Measurements from ENCODE around the gene EPGN. TPM values are rescaled to one million over a fixed set of nuclear protein-coding genes. Genes with fewer than 3 reads are reported as not detected.
A peak's percentile ranks its signal among the peaks of the same experiment; 100 is the strongest.

The EPGN gene
- total RNA-seq, 1 donor from 2014 or later, result not detected

- Mint-ChIP-seq H3K9me3 (ENCODE audit: unreplicated experiment) (no peaks in the 10 kb centered on the region), H3K4me1 (ENCODE audit: unreplicated experiment) (no peaks in the 10 kb centered on the region), H3K36me3 (ENCODE audit: low read depth, unreplicated experiment) (no peaks in the 10 kb centered on the region), H3K4me3 (ENCODE audit: unreplicated experiment) (no peak overlapping the region), H3K27ac (ENCODE audit: unreplicated experiment) (no peak overlapping the region), H3K27me3 (ENCODE audit: unreplicated experiment) (no peaks in the 10 kb centered on the region)
- DNase-seq (ENCODE audit: low spot score), result no peak
- TF ChIP-seq, protein P1, sequence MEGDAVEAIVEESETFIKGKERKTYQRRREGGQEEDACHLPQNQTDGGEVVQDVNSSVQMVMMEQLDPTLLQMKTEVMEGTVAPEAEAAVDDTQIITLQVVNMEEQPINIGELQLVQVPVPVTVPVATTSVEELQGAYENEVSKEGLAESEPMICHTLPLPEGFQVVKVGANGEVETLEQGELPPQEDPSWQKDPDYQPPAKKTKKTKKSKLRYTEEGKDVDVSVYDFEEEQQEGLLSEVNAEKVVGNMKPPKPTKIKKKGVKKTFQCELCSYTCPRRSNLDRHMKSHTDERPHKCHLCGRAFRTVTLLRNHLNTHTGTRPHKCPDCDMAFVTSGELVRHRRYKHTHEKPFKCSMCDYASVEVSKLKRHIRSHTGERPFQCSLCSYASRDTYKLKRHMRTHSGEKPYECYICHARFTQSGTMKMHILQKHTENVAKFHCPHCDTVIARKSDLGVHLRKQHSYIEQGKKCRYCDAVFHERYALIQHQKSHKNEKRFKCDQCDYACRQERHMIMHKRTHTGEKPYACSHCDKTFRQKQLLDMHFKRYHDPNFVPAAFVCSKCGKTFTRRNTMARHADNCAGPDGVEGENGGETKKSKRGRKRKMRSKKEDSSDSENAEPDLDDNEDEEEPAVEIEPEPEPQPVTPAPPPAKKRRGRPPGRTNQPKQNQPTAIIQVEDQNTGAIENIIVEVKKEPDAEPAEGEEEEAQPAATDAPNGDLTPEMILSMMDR (IDR thresholded peaks at IDR 0.05; ENCODE audit: unreplicated experiment), result no peak
Observed at GRCh38 chr4:74318276-74318675, 10.0 kb downstream of the EPGN start.

- Mint-ChIP-seq H3K9me3 (ENCODE audit: unreplicated experiment) (no peaks in the 10 kb centered on the region), H3K27ac (ENCODE audit: unreplicated experiment) (no peak overlapping the region), H3K4me1 (ENCODE audit: unreplicated experiment) (no peaks in the 10 kb centered on the region), H3K4me3 (ENCODE audit: unreplicated experiment) (no peak overlapping the region), H3K36me3 (ENCODE audit: low read depth, unreplicated experiment) (no peaks in the 10 kb centered on the region), H3K27me3 (ENCODE audit: unreplicated experiment) (no peaks in the 10 kb centered on the region)
- TF ChIP-seq, protein P1 (IDR thresholded peaks at IDR 0.05; ENCODE audit: unreplicated experiment), result no peak
- no peak for DNase-seq (ENCODE audit: low spot score)
Observed at GRCh38 chr4:74319470-74319869, 11.2 kb downstream of the EPGN start.

DNA sequence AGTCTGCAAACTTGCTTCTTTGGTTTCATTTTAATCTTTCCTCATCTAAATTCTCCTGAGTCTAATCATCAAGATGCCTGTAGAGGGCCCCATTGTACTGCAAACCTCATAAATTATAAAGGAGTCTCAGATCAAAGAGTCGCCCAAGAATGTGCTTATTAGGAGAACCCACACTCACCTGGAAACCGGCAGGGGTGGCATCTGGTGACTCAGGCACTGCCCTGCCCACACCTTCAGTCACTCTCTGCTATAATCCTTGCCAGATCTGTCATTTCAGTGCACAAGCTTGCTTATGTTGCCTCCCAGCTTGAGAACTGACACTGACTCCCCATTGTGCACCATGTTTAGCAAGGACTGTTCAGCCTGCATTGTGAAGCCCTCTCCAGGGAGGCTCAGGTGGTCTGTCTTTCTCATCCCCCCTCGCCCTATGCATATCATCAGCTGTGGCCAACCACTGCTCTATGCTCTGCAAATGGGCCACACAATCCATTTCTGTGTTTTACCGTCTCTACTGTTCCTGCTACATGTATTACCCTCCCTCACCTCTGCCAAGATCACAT, 12.4 kb downstream of the EPGN start:
- Mint-ChIP-seq H3K9me3 (ENCODE audit: unreplicated experiment) (no peaks in the 10 kb centered on the region), H3K4me1 (ENCODE audit: unreplicated experiment) (no peaks in the 10 kb centered on the region), H3K27ac (ENCODE audit: unreplicated experiment) (no peak overlapping the region), H3K27me3 (ENCODE audit: unreplicated experiment) (no peaks in the 10 kb centered on the region), H3K4me3 (ENCODE audit: unreplicated experiment) (no peak overlapping the region), H3K36me3 (ENCODE audit: low read depth, unreplicated experiment) (no peaks in the 10 kb centered on the region)
- peak; percentile 12 for DNase-seq (ENCODE audit: low spot score)
- TF ChIP-seq, protein P1 (IDR thresholded peaks at IDR 0.05; ENCODE audit: unreplicated experiment), result peak; percentile 11

DNA sequence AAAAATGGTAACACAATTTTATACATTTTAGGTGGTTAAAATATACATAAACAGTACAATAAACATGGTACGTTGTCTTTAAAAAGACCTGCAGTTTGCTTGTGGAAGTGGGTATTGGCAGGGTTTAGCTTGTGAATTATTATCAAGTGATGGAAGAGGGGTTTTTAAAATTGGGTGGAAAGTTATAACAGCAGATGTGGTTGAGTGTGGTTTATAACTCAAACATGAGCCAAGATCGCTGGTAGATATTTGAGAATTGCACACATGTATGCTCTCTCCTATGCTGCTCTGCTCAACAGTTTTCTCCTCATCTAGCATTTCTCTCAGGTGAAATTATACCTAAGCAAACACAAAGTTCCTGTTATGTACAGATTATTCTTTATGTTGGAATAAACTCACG, 14.0 kb downstream of the EPGN start:
- H3K4me3 Mint-ChIP-seq (ENCODE audit: unreplicated experiment), result no peak overlapping the region
- no peak overlapping the region for H3K27ac Mint-ChIP-seq (ENCODE audit: unreplicated experiment)
- no peaks in the 10 kb centered on the region for H3K9me3 Mint-ChIP-seq (ENCODE audit: unreplicated experiment)
- DNase-seq (ENCODE audit: low spot score), result no peak
- TF ChIP-seq, protein P1 (IDR thresholded peaks at IDR 0.05; ENCODE audit: unreplicated experiment), result no peak
- no peaks in the 10 kb centered on the region for H3K36me3 Mint-ChIP-seq (ENCODE audit: low read depth, unreplicated experiment)
- H3K4me1 Mint-ChIP-seq (ENCODE audit: unreplicated experiment), result no peaks in the 10 kb centered on the region
- H3K27me3 Mint-ChIP-seq (ENCODE audit: unreplicated experiment), result no peaks in the 10 kb centered on the region

DNA sequence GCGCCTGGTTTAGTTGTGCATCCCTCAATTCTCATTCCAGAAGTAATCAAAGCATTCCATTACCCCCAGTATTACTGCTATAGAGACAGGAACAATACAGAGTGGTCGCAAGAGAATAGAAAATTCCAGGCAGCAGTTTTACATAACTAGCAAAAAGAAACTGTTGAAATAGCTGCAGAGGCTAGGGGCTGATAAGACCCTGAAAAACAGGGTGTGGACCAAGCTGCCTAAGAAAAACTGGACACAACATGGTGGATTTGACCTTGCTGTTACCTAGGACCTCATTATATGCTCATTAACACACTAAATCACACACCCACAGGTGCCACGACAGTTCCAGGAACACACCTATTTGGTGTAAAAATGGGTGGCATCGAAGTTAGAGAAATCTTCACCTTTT, 15.4 kb downstream of the EPGN start:
- no peaks in the 10 kb centered on the region for H3K36me3 Mint-ChIP-seq (ENCODE audit: low read depth, unreplicated experiment)
- H3K4me3 Mint-ChIP-seq (ENCODE audit: unreplicated experiment), result no peak overlapping the region
- TF ChIP-seq, protein P1 (IDR thresholded peaks at IDR 0.05; ENCODE audit: unreplicated experiment), result no peak
- no peaks in the 10 kb centered on the region for H3K9me3 Mint-ChIP-seq (ENCODE audit: unreplicated experiment)
- no peaks in the 10 kb centered on the region for H3K27me3 Mint-ChIP-seq (ENCODE audit: unreplicated experiment)
- H3K4me1 Mint-ChIP-seq (ENCODE audit: unreplicated experiment), result no peaks in the 10 kb centered on the region
- no peak for DNase-seq (ENCODE audit: low spot score)
- no peak overlapping the region for H3K27ac Mint-ChIP-seq (ENCODE audit: unreplicated experiment)
